HG02571 (cell line): Measurements from ENCODE around the gene ZBTB37.
"Not testable (repeated sequence)": the region's sequence is repeated elsewhere in the genome, so short reads cannot be mapped to it uniquely, and the experiment has no call there.

Experiments used
- ATAC-seq: cut with Tn5 transposase; IDR thresholded peaks from one replicate; pipeline ENCODE4 v1.9.1; 2021; ENCODE audit warnings: mild to moderate bottlenecking, moderate library complexity; ENCODE audit not compliant: unreplicated experiment

ZBTB37 gene

DNA sequence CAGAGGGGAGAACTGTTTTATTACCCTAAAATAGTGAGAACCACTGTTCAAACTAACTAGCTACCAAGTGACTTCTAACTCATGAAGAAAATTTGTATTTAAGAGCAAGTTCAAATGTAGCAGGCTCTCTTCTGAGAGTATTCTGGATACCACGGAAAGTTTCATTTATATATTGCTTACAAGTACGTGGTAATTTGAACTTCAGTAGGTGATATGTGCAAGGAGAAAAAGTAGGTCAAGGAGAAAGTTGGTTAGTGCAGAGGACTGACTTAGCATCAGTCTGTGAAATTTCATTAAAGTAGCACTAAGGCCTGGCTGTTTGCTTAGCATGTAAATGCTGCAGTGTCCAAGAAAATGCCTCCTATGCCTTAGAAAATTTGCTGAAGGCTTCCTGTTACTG is 32.2 kb downstream of the ZBTB37 start:
- ATAC-seq: no peak

- no peak for ATAC-seq
These were observed 32.8 kb downstream of the ZBTB37 start for GRCh38 chr1:173900992-173901391.

DNA sequence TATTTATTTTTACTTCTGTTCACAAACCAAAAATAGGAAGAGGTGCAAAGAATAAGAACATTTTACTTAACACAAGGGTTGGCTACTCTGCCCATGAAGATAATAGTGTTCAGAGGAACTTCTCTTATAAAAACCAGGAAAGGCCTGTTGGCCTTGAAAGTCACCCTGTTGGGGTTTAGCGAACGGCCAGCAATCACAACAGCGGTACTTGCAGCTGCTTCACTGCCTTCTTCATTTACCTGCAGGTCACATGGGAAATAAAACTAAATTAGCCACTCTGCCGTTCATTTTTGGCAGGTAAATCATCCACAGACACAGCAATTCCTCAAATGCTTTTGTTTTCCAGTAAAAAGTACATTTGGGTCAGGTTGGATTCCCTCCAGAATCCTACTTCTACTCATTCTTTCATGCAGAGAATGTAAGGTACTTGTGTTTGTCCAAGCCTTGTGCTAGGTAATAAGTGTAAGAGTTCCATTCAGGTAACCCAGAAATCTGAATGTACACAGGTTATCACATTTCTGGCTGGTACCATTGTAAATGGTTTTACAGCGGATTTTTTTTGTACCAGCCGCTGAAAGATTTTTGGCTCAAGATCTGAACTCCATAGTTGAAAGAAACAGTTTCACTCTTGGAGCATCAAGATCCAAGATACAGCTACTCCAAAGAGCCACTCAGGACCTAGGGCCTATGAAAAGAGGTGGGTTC is 35.8 kb downstream of the ZBTB37 start:
- no peak for ATAC-seq

- no peak for ATAC-seq
These were observed 44.9 kb downstream of the ZBTB37 start for GRCh38 chr1:173913111-173913510.

DNA sequence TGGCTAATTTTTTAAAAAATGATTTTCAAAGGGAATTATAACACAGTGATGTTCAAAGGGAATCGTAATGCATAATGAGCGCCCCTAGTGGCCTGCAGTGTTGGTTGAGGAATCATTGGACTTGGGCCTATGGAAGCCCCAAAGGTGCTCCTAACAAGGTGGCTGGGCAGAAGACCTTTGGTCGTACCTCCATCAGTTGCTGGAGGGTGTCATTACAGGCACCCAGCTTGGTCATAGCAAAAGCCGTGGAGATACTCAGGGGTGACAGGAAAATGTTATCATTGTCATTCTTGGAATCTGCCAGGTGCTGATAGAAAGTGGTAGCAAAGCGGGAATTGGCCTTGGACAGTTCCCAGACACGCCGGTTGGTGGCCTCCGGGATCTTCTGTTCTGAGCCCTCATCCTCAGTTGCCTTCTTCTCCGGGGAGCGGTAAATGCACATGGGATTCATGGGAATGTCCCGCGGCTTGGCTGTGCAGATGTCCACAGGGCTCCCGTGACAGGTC is 46.2 kb downstream of the ZBTB37 start:
- ATAC-seq: no peak

DNA sequence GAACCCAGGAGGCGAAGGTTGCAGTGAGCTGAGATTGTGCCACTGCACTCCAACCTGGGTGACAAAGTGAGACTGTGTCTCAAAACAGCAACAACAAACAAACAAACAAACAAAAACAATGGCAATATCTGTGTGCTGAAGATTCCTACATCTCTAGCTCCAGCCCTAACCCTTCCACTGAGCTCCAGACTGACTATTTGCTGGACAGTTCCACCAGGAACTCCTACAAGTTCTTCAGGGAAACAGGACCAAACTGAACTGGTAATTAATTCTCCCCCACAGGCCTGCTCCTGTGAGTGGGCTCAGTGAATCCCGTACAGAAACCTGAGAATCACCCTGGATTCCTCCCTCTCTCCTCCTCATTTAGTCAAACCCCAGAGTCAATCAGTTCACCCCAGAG is 47.4 kb downstream of the ZBTB37 start:
- no peak for ATAC-seq

DNA sequence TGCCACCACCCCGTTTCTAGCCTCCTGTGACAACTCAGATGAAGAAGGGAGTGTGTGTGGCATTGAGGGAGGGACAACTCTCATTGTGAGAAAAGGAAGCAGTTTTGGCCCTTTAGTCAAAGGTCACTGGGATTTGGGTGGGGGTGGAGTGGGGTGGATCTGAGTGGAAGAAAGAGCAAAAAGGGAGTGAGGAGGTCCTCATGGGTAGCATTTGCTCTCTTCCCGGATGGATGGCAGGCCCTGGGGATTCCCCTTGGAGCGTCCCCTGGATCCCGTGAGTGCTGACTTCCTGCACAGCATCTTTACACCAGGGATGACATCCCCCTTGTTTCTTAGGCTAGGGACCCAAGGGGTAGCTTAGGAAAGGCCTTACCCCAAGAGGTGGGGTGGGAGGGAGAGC is 48.5 kb downstream of the ZBTB37 start:
- ATAC-seq: no peak

DNA sequence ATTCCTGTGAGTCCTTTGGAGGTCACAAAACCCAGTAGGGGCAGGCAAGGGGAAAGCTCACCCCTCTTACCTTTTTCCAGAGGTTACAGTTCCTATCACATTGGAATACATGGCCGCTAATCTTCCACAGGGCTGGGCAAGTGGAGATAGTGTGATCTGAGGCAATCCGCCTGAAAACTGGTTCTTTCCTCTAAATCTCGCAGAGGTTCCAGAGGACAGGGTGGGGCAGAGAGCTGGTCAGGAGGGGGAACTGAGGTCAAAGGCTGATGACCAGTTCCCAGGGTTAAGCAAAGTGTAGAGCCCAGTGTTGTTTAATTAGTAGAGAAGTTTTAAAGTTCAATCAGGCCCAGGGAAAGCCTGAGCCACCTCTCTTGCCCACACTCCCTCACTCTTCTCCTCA is 49.0 kb downstream of the ZBTB37 start, which contains the start of gene SERPINC1:
TSS of gene SERPINC1 (minus strand) at position 179 of the 400 bp plus-strand sequence. CDS start at position 111, 68 bp downstream.
- ATAC-seq: no peak

- no peak for ATAC-seq
These were observed 49.7 kb downstream of the ZBTB37 start for GRCh38 chr1:173917635-173918493.

- no peak for ATAC-seq
These were observed 52.7 kb downstream of the ZBTB37 start for GRCh38 chr1:173920861-173921260.

DNA sequence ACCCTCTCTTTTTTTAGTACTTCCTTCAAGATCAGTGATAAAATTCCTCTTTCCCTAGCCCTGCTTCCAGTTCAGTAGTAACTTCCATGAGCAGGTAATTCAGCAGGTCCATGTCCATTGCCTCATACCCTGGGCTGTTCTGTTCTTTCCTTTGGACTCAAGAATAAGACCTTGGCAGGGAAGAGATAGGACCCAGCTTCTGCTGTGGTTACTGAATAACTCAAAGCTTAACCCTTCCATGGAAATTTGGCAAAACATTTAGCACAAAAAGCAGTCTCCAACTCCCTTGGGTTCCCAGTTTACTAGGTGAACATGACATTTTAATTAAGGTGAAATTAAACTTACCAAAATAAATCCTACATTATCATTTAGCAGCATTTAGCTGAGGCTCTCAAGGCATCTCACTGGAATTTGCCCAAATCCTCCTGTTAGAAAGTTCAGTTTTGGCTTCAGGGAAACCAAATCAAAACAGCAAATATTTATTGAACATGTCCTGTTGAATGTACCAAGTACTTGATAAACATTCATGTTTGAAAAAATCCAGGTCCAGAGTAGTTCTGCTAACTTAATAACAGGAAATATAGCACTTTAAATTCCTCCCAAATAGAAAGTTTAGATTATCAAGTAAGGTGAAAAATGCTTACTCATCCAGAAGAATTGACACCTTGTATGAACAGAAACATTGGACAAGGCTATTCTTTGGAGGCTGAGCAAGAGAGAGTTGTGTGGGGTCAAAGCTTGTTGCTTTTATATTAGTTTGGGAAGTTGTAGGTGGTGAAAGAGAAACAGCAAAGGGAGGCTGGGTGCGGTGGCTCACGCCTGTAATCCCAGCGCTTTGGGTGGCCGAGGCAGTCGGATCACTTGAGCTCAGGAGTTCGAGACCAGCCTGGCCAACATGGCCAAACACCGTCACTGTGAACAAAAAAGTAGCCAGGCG is 57.4 kb downstream of the ZBTB37 start:
- no peak for ATAC-seq

DNA sequence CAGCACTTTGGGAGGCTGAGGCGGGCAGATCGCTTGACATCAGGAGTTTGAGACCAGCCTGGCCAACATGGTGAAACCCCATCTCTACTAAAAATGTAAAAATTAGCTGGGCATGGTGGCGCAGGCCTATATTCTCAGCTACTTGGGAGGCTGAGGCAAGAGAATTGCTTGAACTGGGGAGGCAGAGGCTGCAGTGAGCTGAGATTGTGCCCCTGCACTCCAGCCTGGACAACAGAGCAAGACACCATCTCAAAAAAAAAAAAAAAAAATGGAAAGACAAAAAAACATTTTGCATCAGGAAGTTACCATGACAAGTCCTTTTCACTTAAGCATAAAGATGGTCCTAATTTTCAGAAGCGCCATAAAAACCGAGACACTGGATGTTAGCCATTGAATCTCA is 62.4 kb downstream of the ZBTB37 start:
- not testable (repeated sequence) for ATAC-seq

- no peak for ATAC-seq
These were observed 66.3 kb downstream of the ZBTB37 start for GRCh38 chr1:173934440-173934839.

DNA sequence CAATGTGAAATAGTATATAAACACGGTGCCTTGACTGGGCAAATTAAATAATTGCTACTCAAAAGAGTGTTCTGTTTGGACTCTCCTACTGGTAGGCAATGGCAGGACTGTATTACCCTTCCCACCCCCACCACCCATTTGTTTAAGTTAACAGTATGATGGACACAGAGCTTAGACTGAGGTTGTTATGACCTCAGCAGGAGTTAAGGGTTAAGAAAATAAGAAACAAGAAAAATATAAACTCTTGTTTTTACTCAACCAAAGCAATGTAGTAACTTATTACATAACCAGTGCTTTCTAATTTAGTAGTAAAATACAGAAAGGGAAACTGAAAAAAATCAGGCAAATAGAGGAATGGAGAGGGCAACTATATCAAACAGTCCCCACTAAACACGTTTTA is 68.9 kb downstream of the ZBTB37 start:
- ATAC-seq: no peak

GRCh38 chr1:173946380-173946921 is 78.3 kb downstream of the ZBTB37 start:
- ATAC-seq: no peak

DNA sequence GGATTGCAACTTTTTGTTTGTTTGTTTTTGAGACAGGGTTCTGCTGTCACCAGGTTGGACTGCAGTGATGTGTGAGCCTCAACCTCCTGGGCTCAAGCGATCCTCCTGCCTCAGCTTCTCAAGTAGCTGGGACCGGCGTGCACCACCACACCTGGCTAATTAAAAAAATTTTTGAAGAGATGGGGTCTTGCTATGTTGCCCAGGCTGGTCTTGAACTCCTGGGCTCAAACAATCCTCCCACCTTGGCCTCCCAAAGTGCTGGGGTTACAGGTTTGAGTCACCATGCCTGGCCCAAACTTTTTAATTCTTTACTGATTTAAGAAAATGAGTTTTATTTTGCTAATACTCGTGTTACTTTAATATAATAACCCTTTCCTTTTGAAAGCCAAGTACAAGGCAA is 80.4 kb downstream of the ZBTB37 start:
- ATAC-seq: no peak
